PC-3 (cell line): ENCODE measurements around the gene PPP2R1B. TPM values are rescaled to one million over a fixed set of nuclear protein-coding genes. Genes with fewer than 3 reads are reported as not detected.

Experiments
- ATAC-seq: fragments of 200-7000 bp; cut with Tn5 transposase; 2 replicates; pipeline ENCODE4 v1.9.1; 2020; ENCODE audit warnings: mild to moderate bottlenecking, moderate library complexity
- BruUV-seq: library from RNA; stranded (reverse); fragments of 400-500 nt; replicated peaks from 2 replicates; lab custom pipeline; 2021; lab: Mats Ljungman, UMichigan
- CTCF ChIA-PET: fragments of 300-600 bp; sonication (Branson Sonifier 250); formaldehyde crosslinking; loops from one replicate; lab custom pipeline; 2022; ENCODE audit warnings: antibody characterized with exemption; lab: Charles Lee
- POLR2A ChIA-PET: fragments of 300-600 bp; sonication (Branson Sonifier 250); formaldehyde crosslinking; loops from one replicate; lab custom pipeline; 2022; ENCODE audit warnings: antibody characterized with exemption; ENCODE audit not compliant: unreplicated experiment; lab: Charles Lee
- DNase-seq: peaks from one replicate; pipeline ENCODE4 v3.0.0-alpha.2; 2015
- H2AFZ ChIP-seq: fragments of 300-600 bp; sonication (generic); 2 replicates; pipeline ENCODE4 v1.6.0; 2016; ENCODE audit warnings: antibody characterized with exemption, low read length
- H3F3A ChIP-seq: fragments of 300-600 bp; sonication (generic); one replicate; pipeline ENCODE4 v1.6.0; 2017; ENCODE audit warnings: antibody characterized with exemption, low read length, control low read depth, mild to moderate bottlenecking; ENCODE audit not compliant: unreplicated experiment
- H3K27ac ChIP-seq: fragments of 300-600 bp; sonication (generic); 2 replicates; pipeline ENCODE4 v1.5.1; 2016; ENCODE audit warnings: mild to moderate bottlenecking, low read length
- H3K27me3 ChIP-seq: fragments of 300-600 bp; sonication (generic); 2 replicates; pipeline ENCODE4 v1.6.1; 2016; ENCODE audit warnings: low read length, mixed read lengths
- H3K36me3 ChIP-seq: fragments of 300-600 bp; sonication (generic); 2 replicates; pipeline ENCODE4 v1.6.1; 2016; ENCODE audit warnings: low read depth, mixed run types, low read length, mixed read lengths
- H3K4me1 ChIP-seq: fragments of 300-600 bp; sonication (generic); 2 replicates; pipeline ENCODE4 v1.5.1; 2016; ENCODE audit warnings: low read length; ENCODE audit not compliant: insufficient read depth
- H3K4me2 ChIP-seq: fragments of 300-600 bp; sonication (generic); 2 replicates; pipeline ENCODE4 v1.6.0; 2016; ENCODE audit warnings: low read length
- H3K4me3 ChIP-seq: fragments of 300-600 bp; sonication (generic); 2 replicates; pipeline ENCODE4 v1.5.1; 2016; ENCODE audit warnings: mild to moderate bottlenecking, low read length, mixed read lengths
- H3K79me2 ChIP-seq: fragments of 300-600 bp; sonication (generic); 2 replicates; pipeline ENCODE4 v1.6.1; 2017; ENCODE audit warnings: low read length, mixed read lengths
- H3K9ac ChIP-seq: fragments of 300-600 bp; sonication (generic); 2 replicates; pipeline ENCODE4 v1.6.0; 2016; ENCODE audit warnings: mild to moderate bottlenecking, low read length
- H3K9me2 ChIP-seq: fragments of 300-600 bp; sonication (generic); replicated peaks from 2 replicates; pipeline ENCODE4 v1.6.1; 2016; ENCODE audit warnings: mixed run types, low read length, mixed read lengths
- H3K9me3 ChIP-seq: fragments of 300-600 bp; sonication (generic); 2 replicates; pipeline ENCODE4 v1.6.1; 2016; ENCODE audit warnings: low read length, mixed read lengths
- H4K20me1 ChIP-seq: fragments of 300-600 bp; sonication (generic); 2 replicates; pipeline ENCODE4 v1.6.1; 2016; ENCODE audit warnings: low read length, mixed read lengths
- EZH2 ChIP-seq: fragments of 300-600 bp; sonication (generic); IDR thresholded peaks from one replicate; pipeline ENCODE4 v1.6.1; 2017; ENCODE audit warnings: antibody characterized with exemption, mild to moderate bottlenecking, low read length; ENCODE audit not compliant: unreplicated experiment
- EZH2phosphoT487 ChIP-seq: fragments of 300-600 bp; sonication (generic); IDR thresholded peaks from 2 replicates; pipeline ENCODE4 v1.6.1; 2018; ENCODE audit warnings: mild to moderate bottlenecking, antibody characterized with exemption, low read length, borderline replicate concordance
- intact Hi-C: fragments of 100-400 bp; cut with micrococcal nuclease; formaldehyde crosslinking; loops from 2 replicates; pipeline ENCODE4 v1.9.0; 2023
- total RNA-seq: library from RNA; depleted of rRNA; stranded (reverse); fragments of >200 nt; gene quantifications from 2 replicates; pipeline ENCODE4 v1.2.3, GENCODE V29; 2014
- TF ChIP-seq, protein P1 (sequence below): fragments of 300-600 bp; sonication (generic); conservative IDR thresholded peaks from 2 replicates; pipeline ENCODE4 v1.5.1; 2017; ENCODE audit warnings: antibody characterized with exemption, low read depth, mild to moderate bottlenecking, low read length

The PPP2R1B gene
- total RNA-seq, 1 experiment from 2014 or later, result 41.5 TPM

DNA sequence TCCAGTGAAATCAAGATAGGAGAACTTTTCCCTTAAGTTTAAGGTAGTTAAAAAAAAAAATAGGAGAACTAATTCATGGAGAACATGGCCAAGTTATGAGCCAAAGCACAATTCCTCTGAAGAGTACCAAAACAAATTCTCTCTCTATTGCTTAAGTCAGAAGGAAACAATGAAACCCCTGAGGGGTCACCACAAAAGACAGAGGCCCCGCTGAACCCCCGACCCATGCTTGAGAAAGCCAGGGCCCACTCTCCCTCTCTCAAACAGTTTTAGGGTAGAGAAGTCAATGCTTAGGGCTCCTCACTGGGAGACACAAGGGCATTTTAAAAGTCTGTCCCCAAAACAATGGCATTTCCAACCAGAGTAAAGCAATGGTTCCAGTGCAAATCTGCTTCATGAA lies 26.9 kb downstream of the PPP2R1B start:
- ChIA-PET POLR2A (no interaction called here), CTCF (no interaction called here)
- ATAC-seq, result no peak
- peaks cover 23% of the 10 kb centered on the region for H3K4me1 ChIP-seq
- no peaks in the 10 kb centered on the region for H3K79me2 ChIP-seq
- no TSS peak for BruUV-seq
- H3K9ac ChIP-seq, result no peak overlapping the region
- H3K4me3 ChIP-seq, result no peak overlapping the region
- intact Hi-C loops, result no loop called here
- H3K9me3 ChIP-seq, result no peaks in the 10 kb centered on the region
- no peak overlapping the region for H2AFZ ChIP-seq
- no peak for TF ChIP-seq EZH2
- TF ChIP-seq EZH2phosphoT487, result no peak
- TF ChIP-seq, protein P1, sequence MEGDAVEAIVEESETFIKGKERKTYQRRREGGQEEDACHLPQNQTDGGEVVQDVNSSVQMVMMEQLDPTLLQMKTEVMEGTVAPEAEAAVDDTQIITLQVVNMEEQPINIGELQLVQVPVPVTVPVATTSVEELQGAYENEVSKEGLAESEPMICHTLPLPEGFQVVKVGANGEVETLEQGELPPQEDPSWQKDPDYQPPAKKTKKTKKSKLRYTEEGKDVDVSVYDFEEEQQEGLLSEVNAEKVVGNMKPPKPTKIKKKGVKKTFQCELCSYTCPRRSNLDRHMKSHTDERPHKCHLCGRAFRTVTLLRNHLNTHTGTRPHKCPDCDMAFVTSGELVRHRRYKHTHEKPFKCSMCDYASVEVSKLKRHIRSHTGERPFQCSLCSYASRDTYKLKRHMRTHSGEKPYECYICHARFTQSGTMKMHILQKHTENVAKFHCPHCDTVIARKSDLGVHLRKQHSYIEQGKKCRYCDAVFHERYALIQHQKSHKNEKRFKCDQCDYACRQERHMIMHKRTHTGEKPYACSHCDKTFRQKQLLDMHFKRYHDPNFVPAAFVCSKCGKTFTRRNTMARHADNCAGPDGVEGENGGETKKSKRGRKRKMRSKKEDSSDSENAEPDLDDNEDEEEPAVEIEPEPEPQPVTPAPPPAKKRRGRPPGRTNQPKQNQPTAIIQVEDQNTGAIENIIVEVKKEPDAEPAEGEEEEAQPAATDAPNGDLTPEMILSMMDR, result no peak
- H3K36me3 ChIP-seq, result peaks cover 37% of the 10 kb centered on the region
- H3K4me2 ChIP-seq, result no peak overlapping the region
- H4K20me1 ChIP-seq, result no peaks in the 10 kb centered on the region
- no peaks in the 10 kb centered on the region for H3K27me3 ChIP-seq
- DNase-seq, result no peak
- no peak overlapping the region for H3K27ac ChIP-seq
- H3K9me2 ChIP-seq, result no peaks in the 10 kb centered on the region
- peaks cover 6% of the 10 kb centered on the region for H3F3A ChIP-seq

DNA sequence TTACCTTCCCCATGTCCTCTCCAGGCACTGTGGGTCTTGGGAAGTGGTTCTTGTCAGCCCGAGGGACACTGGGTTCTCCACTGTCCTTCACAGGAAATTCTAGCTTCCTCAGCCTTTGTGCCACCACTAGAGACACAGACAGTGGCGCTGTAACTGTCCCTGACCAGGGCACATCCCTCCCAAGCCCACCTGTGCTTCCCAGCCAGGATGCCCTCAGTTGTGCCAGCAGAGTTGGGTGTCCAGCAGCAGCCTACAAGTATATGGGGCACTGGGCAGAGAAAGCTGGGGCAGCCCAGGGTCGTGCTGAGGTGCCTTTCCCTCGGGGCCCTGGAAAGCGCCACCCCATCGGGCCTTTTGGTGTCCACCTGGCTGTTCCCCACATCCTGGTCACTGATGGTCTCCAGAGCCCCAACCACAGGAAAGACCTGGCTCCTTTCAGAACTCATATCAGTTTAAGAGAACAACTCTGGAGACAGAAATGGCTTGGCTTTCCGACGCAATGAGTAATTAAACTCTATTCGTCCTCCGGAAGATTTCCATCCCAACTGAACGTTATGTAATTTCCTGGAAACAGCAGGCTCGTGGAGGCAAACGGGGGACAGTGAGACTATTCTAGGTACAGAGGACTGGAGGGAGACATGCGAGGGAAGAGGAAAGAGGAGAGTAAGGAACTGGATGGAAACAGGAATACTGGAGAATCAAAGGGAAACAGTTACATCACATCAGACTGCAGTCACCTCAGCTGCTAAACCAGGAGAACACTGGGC lies 28.6 kb downstream of the PPP2R1B start:
- Histone ChIP-seq H3K9me3 (no peaks in the 10 kb centered on the region), H3K4me2 (no peak overlapping the region), H3K27me3 (no peaks in the 10 kb centered on the region), H3K27ac (no peak overlapping the region), H3K9me2 (no peaks in the 10 kb centered on the region), H3K36me3 (peaks cover 24% of the 10 kb centered on the region), H3K4me3 (no peak overlapping the region), H3K79me2 (no peaks in the 10 kb centered on the region), H3K4me1 (peaks cover 23% of the 10 kb centered on the region), H3K9ac (no peak overlapping the region), H2AFZ (no peak overlapping the region), H3F3A (peaks cover 6% of the 10 kb centered on the region), H4K20me1 (no peaks in the 10 kb centered on the region)
- POLR2A ChIA-PET, result no interaction called here
- DNase-seq (no peak), ATAC-seq (no peak)
- TF ChIP-seq, protein P1, result no peak
- no peak for TF ChIP-seq EZH2phosphoT487
- CTCF ChIA-PET, result no interaction called here
- intact Hi-C loops, result no loop called here
- no TSS peak for BruUV-seq

DNA sequence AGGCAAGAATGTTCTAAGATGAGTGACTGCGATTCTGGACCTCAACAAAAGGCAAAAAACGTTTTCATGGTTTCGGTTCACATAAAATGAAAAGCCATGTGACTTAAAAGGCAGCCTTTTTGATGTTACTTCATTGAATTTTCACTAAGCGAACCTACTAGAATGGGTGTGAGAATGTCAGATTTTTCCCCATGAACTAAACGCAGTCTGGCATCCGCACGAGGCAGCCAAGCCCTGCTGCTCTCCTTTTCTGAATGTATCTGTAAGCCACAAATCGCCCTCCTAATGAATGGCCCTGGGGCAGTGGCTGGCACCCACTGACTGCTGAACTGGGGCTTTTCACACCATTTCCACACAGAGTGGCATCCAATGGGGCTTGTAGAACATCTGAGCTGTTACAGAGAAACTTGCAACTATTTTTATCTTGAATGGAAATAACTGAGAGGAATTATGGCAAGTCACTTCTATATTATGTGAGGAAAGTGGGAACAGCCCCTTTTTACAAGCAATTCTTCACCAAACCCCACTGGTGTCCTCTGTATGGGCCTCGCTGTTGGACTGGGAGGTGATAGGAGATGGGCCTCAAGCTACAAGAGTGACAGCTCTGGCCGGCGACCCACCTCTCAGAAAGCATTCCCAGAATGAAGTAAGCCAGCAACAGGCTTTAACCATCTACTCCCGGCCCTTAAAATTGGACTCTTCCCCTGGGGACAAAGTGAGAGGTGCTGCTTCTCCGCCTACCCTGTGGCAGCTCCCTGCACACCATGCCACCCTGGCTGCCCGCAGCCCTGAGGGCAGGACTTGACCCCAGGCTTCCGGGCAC lies 29.4 kb downstream of the PPP2R1B start:
- DNase-seq (no peak), ATAC-seq (no peak)
- Histone ChIP-seq H3K27me3 (no peaks in the 10 kb centered on the region), H3K9ac (peak overlapping the region; percentile 82), H3K9me2 (no peaks in the 10 kb centered on the region), H3K9me3 (no peaks in the 10 kb centered on the region), H3K4me2 (peak overlapping the region; percentile 82), H3K79me2 (no peaks in the 10 kb centered on the region), H3K27ac (peak overlapping the region; percentile 96), H4K20me1 (no peaks in the 10 kb centered on the region), H3K4me1 (peaks cover 26% of the 10 kb centered on the region), H3K4me3 (no peak overlapping the region), H2AFZ (peak overlapping the region; percentile 54; the same call in 1 of the 2 replicates), H3K36me3 (peaks cover 19% of the 10 kb centered on the region), H3F3A (peaks cover 6% of the 10 kb centered on the region)
- CTCF ChIA-PET, result no interaction called here
- no TSS peak for BruUV-seq
- intact Hi-C loops, result no loop called here
- POLR2A ChIA-PET, result interaction anchor here (0.9 kb wide), 1 partner anchor 29 kb away, joined by 4 read pairs; no protein-coding TSS in a partner anchor
- TF ChIP-seq EZH2 (no peak), EZH2phosphoT487 (no peak)
- TF ChIP-seq, protein P1, result no peak
